K562 (cell line): ENCODE data around the gene CGB8. TPM values are rescaled to one million over a fixed set of nuclear protein-coding genes. Genes with fewer than 3 reads are reported as not detected.

Source experiments
- PRMT5 ChIP-seq: sonication (generic); formaldehyde crosslinking; IDR thresholded peaks from 2 replicates; pipeline ENCODE4 v1.5.0; 2020; ENCODE audit warnings: missing genetic modification reagents
- REST ChIP-seq, 2 experiments: fragments of 450-650 bp; formaldehyde crosslinking in 1 of 2; IDR thresholded peaks; 2 replicates each; pipeline versions ENCODE4 v1.4.0 to v1.6.1; 2014 to 2020; ENCODE audit warnings: mild to moderate bottlenecking in 2 of 2, borderline replicate concordance in 1 of 2, low read depth in 1 of 2
- polyA plus RNA-seq, 8 experiments: library from polyadenylated mRNA; depleted of rRNA in 4 of 8; stranded (reverse) in 5 of 8; unstranded in 3 of 8; fragments of >200 nt; fragmentation: Nextera tagmentation in 2 of 8; fragmentation: Illumina TruSeq in 1 of 8; extraction: Ambion mirVana in 2 of 8; extraction: Trizol in 1 of 8; gene quantifications; 2 replicates each; pipeline versions ENCODE4 v1.2.1 to v1.2.3, GENCODE V29; 2011 to 2014; ENCODE audit warnings: inconsistent platforms in 1 of 8, missing spikeins in 1 of 8
- total RNA-seq, 7 experiments: library from RNA; depleted of rRNA in 6 of 7; stranded (reverse); fragments of >200 nt in 6 of 7; fragmentation: Illumina TruSeq in 2 of 7; extraction: Trizol in 2 of 7; gene quantifications; 2 replicates each; pipeline versions ENCODE4 v1.2.1 to v1.2.3, GENCODE V29; 2011 to 2021; ENCODE audit warnings: low replicate concordance in 1 of 7

The CGB8 gene
- total and polyA plus RNA-seq, 9 of the 15 experiments (the other 6 are each of a cell fraction or from before 2014, with no cell fraction given), result not detected

GRCh38 chr19:49085020-49085867 lies 36.3 kb upstream of the CGB8 start, which contains the start of gene SNRNP70 (continued):
- TF ChIP-seq REST (IDR thresholded peaks at IDR 0.05; ENCODE audit: borderline replicate concordance) (no peak), REST (CRISPR knock-in tag; IDR thresholded peaks at IDR 0.05; ENCODE audit: low read depth) (peak; percentile 80; the same call in 1 of the 2 replicates), PRMT5 (CRISPR knock-in tag) (no peak)
- TF ChIP-seq, all 486 proteins: peak for 181
